Muscle of back (tissue), 13 donors: ENCODE data around the gene POMP. TPM values are rescaled to one million over a fixed set of nuclear protein-coding genes. Genes with fewer than 3 reads are reported as not detected.

Source experiments
- DNase-seq, 3 donors: peaks; one replicate each; pipeline versions ENCODE4 v3.0.0 to v3.0.0-alpha.2; 2013
- long read RNA-seq, 9 donors: transcript quantifications; one replicate each; lab custom pipeline, GENCODE V29; 2026
- polyA plus RNA-seq, 10 donors: library from polyadenylated mRNA; unstranded; fragments of 120-200 nt; gene quantifications; one replicate each; pipeline ENCODE4 v1.2.1, GENCODE V29; 2013; ENCODE audit not compliant: insufficient read length in 10 of 10

The POMP gene
- 10 to 100 TPM; 66.3 to 78.9 (median 71.3) TPM for polyA plus RNA-seq
- long read RNA-seq, donor 1, transcript POMP-201 (6 exons, 1,330 nt) = major isoform, 111 of 127 reads
- long read RNA-seq, donor 1, partial matches to known transcripts = 16 of 127 reads
- long read RNA-seq, donor 1, other reads (novel, unspliced or antisense) = 0 of 127 reads
- long read RNA-seq, donor 2, transcript POMP-201 (6 exons, 1,330 nt) = major isoform, 81 of 94 reads
- long read RNA-seq, donor 2, partial matches to known transcripts = 13 of 94 reads
- long read RNA-seq, donor 2, other reads (novel, unspliced or antisense) = 0 of 94 reads
- long read RNA-seq, donor 3 = 0 reads
- long read RNA-seq, donor 4, transcript POMP-201 (6 exons, 1,330 nt) = major isoform, 105 of 111 reads
- long read RNA-seq, donor 4, partial matches to known transcripts = 6 of 111 reads
- long read RNA-seq, donor 4, other reads (novel, unspliced or antisense) = 0 of 111 reads
- long read RNA-seq, donor 5, transcript POMP-201 (6 exons, 1,330 nt) = major isoform, 129 of 153 reads
- long read RNA-seq, donor 5, partial matches to known transcripts = 24 of 153 reads
- long read RNA-seq, donor 5, other reads (novel, unspliced or antisense) = 0 of 153 reads
- long read RNA-seq, donor 6, transcript POMP-201 (6 exons, 1,330 nt) = major isoform, 119 of 152 reads
- long read RNA-seq, donor 6, partial matches to known transcripts = 33 of 152 reads
- long read RNA-seq, donor 6, other reads (novel, unspliced or antisense) = 0 of 152 reads
- long read RNA-seq, donor 7, transcript POMP-201 (6 exons, 1,330 nt) = major isoform, 77 of 77 reads
- long read RNA-seq, donor 7, partial matches to known transcripts = 0 of 77 reads
- long read RNA-seq, donor 7, other reads (novel, unspliced or antisense) = 0 of 77 reads
- long read RNA-seq, donor 8, transcript POMP-201 (6 exons, 1,330 nt) = major isoform, 74 of 99 reads
- long read RNA-seq, donor 8, partial matches to known transcripts = 25 of 99 reads
- long read RNA-seq, donor 8, other reads (novel, unspliced or antisense) = 0 of 99 reads
- long read RNA-seq, donor 9, transcript POMP-201 (6 exons, 1,330 nt) = major isoform, 10 of 10 reads
- long read RNA-seq, donor 9, partial matches to known transcripts = 0 of 10 reads
- long read RNA-seq, donor 9, other reads (novel, unspliced or antisense) = 0 of 10 reads

GRCh38 chr13:28658796-28659620 is at the start of gene POMP:
Gene POMP (plus strand): TSS chr13:28659130. CDS start chr13:28659185, 55 bp downstream.
- DNase-seq = peak; percentile 94 to 98 (median 96)

- DNase-seq = no peak
Observed at GRCh38 chr13:28609381-28609780, 49.5 kb upstream of the POMP start.

- peak in 1 of 3 donors; percentile 45 for DNase-seq
Observed at GRCh38 chr13:28609926-28610325, 49.0 kb upstream of the POMP start.

DNA sequence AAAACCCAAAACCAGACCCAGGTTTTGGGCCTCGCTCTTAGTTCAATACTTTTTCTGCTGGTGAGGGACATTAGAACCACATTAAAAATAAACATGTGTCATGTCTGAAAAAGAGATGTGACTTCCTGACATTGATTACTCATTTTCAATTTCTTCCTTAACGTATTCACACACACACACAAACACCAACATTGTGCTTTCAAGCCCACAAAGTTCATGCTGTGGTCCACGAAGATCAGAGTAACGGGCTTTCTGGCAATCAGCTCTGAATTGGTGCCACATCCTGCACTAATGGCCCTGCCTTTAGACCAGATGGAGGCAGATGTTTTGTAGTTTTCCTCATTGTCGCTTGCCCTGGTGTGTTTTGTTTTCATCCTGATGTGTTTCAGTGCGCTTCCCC is 47.9 kb upstream of the POMP start:
- DNase-seq = no peak

DNA sequence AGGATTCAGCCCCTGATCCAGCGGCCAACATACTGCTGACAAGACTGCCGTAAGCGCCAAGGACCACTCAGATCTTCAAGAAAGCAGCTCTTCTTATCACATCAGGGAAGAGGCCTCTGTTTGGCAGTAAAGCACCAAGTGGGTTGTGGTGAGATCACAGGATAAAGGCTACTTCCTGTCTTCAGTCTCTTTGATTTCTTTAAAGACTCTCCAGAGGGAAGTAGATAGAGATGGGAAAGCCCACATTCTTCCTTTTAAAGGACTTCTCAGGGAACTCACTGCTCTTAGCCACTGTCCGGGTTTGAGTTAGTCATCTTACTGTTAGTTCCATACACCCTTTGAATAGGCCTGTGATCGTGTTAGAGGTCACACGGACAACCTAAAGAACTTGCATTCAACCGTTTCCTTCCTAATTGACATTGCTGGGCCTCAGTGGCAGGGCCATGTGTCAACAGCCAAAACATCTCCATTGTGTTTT is 47.2 kb upstream of the POMP start:
- DNase-seq = no peak

- no peak for DNase-seq
Observed at GRCh38 chr13:28613562-28613961, 45.4 kb upstream of the POMP start.

GRCh38 chr13:28615916-28616446 is 42.9 kb upstream of the POMP start:
- DNase-seq = no peak

GRCh38 chr13:28618230-28618994 is 40.5 kb upstream of the POMP start:
- no peak for DNase-seq

DNA sequence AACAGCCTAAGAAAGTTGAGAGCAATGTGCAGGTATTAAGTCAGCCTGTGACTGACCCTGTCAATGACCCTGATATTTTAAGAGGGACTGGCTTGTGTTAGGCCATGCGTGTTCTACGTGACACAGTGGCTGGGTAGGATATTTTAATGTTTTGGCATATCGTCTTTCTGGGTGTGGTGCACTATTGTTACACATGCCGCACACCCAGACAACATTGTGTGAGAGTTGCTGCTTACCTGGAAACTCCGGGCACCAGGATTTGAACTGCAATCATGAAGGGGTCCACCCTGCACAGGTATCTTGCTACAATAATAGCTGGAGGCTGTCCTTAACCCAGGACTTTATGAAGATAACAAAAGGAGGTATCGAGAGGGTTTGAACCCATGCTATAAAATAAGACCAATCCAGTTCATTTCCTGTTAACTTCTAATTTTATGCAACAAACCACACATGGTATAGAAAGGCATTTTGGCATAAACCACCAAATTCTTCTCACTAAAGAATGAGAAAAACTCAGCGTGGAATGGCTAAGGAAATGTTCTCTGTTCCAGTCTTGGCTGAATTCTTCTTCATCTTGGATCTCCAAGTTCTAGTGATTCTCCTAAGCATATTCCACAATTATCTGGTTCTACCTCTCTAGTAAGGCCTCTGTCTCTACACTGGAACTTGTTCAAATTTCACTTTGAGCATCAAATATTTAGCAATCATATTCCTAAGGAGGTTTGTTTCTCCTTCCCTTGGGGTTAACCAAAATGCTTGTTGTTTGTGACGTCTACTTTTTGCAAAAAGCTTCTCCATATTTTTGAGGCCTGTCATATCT is 38.7 kb upstream of the POMP start:
- DNase-seq = peak in 1 of 3 donors; percentile 20

DNA sequence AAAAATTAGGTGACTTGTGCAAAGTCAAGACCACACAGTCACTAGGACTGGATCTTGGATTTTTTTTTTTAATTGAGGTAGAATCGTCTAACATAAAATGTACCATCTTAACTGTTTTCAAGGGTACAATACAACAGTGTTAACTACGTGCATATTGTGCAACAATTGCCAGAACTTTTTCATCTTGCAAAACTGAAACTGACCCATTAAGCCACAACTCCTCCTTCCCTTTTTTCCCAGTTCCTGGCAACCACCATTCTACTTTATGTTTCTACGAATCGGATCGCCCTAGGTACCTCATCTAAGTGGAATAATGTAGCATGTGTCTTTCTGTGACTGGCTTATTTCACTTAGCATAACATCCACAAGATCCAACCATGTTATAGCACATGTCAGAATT is 37.5 kb upstream of the POMP start:
- DNase-seq = no peak

DNA sequence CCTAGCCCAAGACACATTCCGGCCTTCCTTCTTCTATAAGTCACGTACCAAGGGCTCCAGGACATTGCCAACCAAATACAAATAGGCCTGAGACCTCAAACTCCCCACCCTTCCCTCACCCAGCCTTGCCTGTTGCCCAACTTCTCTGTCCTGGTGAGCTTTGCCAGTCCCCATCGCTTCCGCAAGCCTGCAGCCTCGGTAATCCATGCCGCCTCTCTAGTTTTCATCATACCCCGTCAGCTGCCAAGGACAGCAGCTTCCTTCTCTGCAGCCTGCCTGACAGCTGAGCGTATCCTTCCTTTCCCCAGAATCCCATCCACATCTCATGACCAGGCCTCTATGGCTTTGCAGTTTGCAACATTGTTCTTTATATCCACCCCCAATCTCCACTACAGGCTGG is 36.6 kb upstream of the POMP start:
- no peak for DNase-seq

DNA sequence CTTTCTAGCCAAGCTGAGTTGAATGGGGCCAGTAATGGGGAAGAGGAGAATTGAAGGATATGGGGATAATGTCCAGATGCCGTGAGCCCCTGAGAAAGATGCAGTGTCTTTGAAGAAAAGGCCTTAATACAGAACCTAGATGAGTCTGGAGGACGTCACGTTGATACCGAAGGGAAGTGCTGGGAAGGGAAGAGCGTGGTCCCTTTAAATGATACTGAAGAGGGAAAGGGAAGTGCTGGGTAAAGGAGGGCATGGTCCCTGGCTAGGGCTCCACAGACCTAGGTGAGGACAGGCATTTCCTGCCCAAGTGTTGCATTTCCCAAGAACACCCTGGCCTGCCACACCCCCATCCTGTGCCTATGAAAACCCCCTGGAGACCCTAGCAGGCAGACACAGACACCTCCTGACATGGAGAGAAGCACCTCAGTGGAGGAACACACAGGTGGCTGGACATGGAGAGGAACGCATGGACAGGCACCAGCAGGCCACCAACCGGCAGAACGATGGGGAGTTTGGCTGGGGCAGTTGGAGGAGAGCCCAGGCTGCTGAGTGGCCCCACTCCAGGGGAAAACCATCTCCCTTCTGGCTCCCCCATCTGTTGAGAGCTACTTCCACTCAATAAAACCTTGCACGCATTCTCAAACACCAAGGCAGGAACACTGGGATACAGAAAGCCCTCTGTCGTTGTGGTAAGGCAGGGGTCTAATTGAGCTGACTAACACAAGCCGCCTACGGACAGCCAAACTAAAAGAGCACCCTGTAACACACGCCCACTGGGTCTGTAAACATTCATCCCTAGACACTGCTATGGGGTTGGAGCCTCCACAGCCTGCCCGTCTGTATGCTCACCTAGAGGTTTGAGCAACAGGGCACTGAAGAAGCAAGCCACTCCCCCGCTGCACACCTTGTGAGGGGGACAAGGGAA is 34.9 kb upstream of the POMP start:
- DNase-seq = no peak

- no peak for DNase-seq
Observed at GRCh38 chr13:28624707-28625432, 34.1 kb upstream of the POMP start.

DNA sequence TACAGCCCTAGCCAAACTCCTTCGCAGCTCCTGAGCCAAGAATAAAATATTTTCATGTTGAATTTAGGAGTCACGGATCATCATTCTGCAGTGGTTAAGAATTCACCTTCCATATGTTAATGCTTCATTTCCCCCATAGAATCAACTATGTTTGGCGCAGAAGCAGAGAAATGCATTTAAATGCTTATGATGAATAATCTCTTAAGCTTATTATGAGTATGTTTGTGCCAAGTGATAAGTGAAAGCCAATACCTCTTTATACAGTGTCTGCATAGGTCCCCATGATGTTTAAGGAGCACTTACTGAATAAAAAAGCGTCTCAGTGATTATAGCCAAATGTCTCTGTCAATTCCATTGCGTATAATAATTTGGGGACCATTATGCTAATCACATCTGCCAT is 32.7 kb upstream of the POMP start:
- no peak for DNase-seq

- DNase-seq = no peak
Observed at GRCh38 chr13:28628241-28628640, 30.7 kb upstream of the POMP start.

DNA sequence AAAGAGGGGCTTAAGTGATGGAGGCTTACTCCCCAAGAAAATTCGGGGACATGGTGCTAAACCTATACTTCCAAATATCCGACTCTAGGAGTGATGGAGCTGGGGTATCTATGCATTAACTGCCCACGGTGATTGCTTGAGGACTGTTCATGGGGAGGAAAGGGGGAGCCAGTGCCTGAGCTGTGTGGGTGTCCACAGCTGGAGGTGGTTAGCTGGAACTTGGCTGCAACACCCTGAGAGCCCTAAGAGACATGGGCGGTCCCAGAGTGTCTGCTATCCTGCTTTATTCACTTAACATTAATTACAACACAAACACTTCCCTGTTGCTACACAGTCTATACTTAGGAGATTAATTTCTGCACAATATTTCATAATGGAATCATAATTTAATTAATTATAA is 28.1 kb upstream of the POMP start:
- DNase-seq = no peak

- no peak for DNase-seq
Observed at GRCh38 chr13:28631801-28632200, 27.1 kb upstream of the POMP start.
